ENCODE measurements around the gene PSME3.
"Not testable (repeated sequence)": the region's sequence is repeated elsewhere in the genome, so short reads cannot be mapped to it uniquely, and the experiment has no call there.

PSME3 gene

GRCh38 chr17:42878123-42878880 lies 45.1 kb downstream of the PSME3 start:
- DNase-seq (ENCODE audit: low read depth), result no peak

GRCh38 chr17:42878924-42879595 lies 45.9 kb downstream of the PSME3 start:
- no peak for DNase-seq (ENCODE audit: low read depth)

- peak; percentile 17 for DNase-seq (ENCODE audit: low read depth)
These were observed 46.4 kb downstream of the PSME3 start for GRCh38 chr17:42879596-42879985.

- DNase-seq (ENCODE audit: low read depth), result no peak
These were observed 47.6 kb downstream of the PSME3 start for GRCh38 chr17:42880776-42881310.

- DNase-seq (ENCODE audit: low read depth), result not testable (repeated sequence)
These were observed 48.5 kb downstream of the PSME3 start for GRCh38 chr17:42881706-42882105.

- no peak for DNase-seq (ENCODE audit: low read depth)
These were observed 49.0 kb downstream of the PSME3 start for GRCh38 chr17:42882166-42882565.

- no peak for DNase-seq (ENCODE audit: low read depth)
These were observed 50.8 kb downstream of the PSME3 start for GRCh38 chr17:42883802-42884558.

GRCh38 chr17:42885806-42886205 lies 52.6 kb downstream of the PSME3 start:
- DNase-seq (ENCODE audit: low read depth), result not testable (repeated sequence)

- no peak for DNase-seq (ENCODE audit: low read depth)
These were observed 53.3 kb downstream of the PSME3 start for GRCh38 chr17:42886283-42887176.

GRCh38 chr17:42889809-42890208 lies 56.6 kb downstream of the PSME3 start:
- DNase-seq (ENCODE audit: low read depth), result no peak

GRCh38 chr17:42891539-42892152 lies 58.4 kb downstream of the PSME3 start:
- DNase-seq (ENCODE audit: low read depth), result no peak

- DNase-seq (ENCODE audit: low read depth), result no peak
These were observed 60.2 kb downstream of the PSME3 start for GRCh38 chr17:42893359-42893758.
